ENCODE data around the gene BPIFB3.

BPIFB3 gene, protein sequence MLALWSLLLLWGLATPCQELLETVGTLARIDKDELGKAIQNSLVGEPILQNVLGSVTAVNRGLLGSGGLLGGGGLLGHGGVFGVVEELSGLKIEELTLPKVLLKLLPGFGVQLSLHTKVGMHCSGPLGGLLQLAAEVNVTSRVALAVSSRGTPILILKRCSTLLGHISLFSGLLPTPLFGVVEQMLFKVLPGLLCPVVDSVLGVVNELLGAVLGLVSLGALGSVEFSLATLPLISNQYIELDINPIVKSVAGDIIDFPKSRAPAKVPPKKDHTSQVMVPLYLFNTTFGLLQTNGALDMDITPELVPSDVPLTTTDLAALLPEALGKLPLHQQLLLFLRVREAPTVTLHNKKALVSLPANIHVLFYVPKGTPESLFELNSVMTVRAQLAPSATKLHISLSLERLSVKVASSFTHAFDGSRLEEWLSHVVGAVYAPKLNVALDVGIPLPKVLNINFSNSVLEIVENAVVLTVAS

DNA sequence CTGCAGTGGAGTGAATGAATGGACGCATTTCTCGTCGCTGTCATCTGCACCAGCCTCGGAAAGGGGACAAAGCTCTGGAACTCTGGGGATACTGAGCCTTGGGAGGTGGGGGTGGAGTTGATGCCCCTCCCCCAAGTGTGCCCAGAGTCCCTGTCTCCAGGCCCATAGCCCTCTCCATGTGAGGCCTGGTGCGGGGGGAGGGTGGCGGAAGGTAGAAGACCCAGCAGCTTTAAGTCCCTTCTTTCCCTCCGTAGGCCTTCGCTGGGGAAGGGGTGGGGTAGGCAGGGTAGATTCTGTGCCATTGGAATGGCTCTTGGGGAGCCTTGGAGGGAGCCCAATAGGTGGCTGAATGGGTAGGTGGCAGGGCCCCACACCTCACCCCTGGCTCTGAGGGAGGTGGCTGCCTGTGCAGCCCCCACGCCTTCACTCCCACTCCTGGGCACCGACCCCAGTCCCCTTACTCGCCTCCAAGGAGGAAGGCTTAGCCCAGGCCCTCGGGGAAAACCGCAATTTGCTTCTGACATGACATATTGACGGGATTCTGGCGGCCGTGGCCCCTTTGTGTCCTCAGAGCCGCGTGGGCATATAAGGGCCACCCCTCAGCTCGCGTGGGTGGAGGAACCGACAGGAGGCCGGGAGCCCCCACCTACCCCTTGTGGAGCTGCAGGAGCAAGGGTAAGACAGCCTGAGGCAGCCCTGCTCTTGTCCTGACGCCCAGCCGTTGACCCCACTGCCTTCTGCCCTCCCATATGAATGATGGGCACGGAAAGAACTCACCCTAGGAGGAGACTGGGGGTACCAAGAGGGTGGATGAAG lies at the start of gene BPIFB3:
TSS of gene BPIFB3 (plus strand) at position 613 of the 816 bp plus-strand sequence. CDS start 1,533 bp downstream, outside the sequence.
- DNase-seq (ENCODE audit: low spot score), result no peak

DNA sequence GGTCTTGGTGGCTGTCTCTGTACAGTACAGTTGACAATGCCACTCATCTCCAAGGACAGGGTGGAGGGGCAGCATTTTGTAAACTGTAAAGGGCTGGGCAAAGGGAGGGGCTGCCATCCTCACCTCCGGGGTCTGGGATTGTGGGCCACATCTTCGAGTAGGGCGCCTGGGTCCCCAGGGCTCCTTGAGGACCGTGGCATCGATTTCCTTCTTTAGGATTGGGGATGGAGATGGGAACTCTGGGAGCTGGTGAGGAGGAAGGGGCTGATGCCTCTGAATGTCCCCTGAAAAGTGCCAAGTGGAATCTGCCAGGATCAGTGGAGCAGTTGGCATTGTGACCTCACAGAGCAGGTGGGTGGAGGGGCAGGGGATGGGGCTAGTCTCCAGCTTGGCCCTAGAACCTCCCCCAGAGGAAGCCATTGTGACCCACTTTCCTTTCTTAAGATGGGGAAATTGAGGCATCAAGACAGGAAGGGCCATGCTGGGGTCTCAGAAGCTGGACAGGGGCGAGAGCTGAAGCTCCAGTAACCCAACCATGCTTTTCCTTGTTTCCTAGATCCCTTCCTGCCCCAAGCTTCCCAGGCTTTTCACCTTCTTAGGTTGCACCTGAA lies 49.5 kb upstream of the BPIFB3 start, which contains the start of gene SUN5:
TSS of gene SUN5 (minus strand) at position 293 of the 611 bp plus-strand sequence. CDS start at position 200, 93 bp downstream.
- no peak for DNase-seq (ENCODE audit: low spot score)

DNA sequence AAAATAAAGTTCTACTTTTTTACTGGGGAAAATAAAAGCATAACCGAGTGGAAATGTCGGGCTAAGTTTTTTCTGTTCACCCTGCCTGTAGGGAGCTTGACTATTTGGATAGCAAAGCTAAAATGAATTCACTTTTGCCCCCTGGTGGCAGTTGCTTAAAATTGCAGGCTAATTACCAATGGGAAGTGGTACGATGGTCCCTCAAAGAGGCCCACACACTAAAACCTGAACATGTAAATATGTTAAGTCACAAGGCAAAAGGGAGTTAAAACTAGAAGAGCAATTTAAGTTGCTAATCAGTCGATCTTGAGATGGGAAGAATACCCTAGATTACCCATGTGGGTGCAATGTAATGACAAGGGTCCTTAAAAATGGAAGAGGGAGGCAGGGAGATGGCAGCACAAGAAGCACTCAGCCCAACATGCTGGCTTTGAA lies 48.6 kb upstream of the BPIFB3 start:
- no peak for DNase-seq (ENCODE audit: low spot score)

DNA sequence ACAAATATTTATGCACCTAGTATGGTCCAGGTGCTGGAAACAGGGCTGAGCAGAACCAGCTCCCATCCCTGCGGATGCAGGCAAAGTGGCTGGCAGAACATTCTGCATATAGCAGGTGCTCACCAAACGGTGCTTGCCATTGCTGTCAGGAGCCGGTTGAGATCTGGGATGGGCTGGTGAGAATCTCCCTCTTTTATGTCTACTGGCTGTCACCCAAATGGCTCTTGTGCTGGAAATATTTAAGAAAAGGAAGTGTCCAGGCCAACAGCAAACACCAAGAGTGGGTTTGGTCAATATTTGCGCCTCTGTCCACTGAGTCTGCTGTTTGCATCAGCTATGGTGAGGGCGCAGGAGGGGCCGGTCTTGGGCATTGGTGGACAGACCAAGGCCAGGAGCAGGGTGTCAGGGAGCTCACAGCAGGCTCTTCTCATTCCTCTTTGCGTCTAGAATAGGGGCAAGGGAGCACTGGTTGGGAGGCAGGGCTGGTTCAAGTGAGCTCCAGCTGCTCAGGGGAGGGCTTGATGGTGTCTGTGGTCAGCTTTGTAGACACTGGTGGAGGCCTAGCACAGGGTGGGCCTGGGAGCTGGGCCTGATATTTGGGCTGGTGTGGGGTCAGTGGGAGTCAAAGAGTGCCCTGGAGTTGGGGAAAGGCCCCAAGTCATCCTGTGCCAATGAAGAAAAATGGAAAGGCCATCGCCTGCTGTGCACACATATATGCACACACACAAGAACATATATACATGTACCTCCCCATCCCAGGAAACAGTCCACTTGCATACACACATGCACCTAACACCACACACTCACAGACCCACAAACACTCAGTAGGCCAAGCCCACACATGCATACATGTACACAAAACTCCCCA lies 47.6 kb upstream of the BPIFB3 start:
- no peak for DNase-seq (ENCODE audit: low spot score)

DNA sequence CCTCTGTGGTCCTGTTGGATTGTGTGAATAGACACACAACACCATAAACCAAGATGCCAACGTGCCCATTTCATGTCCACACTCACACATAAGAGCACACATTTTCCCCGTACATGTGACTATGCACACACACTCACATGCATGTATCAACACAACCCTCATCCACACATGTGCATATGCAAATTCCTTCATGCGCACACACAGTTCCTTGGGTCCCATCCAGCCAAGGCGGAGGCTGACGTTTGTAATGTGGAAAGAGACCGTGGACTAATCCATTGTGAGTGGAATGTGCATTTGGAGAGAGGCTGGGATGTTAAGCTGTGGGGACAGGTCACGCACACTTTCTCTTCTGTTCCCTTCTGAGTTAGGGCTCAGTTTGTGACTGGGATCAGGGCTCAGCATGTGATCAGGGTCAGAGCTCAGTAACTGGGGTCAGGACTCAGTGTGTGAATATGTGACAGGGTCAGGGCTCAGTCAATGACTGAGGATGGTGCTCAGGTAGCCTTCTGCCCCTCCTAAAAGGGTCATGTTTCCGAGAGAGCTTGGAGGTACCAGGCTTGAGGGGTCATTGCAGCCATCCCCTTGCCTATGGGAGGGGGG lies 46.8 kb upstream of the BPIFB3 start:
- DNase-seq (ENCODE audit: low spot score), result no peak

DNA sequence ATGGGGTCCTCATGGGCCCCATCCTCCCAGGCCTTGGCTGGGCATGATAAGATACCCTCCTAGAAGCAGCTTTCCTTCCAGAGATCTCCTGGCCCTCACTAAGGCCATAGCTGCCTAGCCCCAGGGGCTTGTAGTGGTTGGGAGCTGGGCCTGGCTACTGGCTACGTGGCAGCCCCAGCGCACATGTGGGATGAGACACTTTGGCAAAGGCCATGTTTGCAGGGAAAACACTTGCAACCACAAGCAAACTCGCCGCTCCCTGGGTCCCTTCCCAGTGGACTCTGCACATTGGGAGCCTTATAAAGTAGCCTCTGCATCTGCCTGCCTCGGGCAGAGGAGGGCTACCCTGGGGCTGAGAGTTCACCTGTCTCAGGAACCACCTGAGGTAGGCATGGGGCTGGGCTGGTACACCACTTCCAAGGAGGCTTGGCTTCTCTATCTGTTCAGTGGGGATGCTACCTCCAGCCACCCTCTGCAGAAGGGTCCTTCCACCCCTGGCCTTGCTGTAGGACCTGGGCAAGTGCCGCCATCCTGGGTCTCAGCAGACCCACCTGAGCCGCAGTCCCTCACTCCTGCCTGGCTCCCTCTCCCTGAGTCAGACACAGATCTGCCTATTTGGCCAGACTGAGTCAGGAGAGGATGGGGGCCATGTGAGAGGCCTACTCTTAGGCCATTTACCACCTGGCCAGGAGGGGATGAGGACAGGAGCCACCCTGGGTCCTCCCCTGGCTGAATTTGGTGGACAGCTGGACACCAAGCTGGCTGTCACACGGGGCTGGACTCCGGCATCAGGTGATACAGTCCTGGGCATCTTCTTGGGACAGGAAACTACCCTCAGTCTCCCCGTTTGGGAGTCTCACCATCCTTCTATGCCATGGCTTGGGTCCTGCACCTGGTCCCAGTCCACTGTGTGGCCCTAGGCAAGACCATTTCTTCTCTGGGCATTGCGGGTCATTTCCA lies 46.0 kb upstream of the BPIFB3 start, which contains the start of gene BPIFB2:
TSS of gene BPIFB2 (plus strand) at position 329 of the 960 bp plus-strand sequence. CDS start 871 bp downstream, outside the sequence.
- no peak for DNase-seq (ENCODE audit: low spot score)

DNA sequence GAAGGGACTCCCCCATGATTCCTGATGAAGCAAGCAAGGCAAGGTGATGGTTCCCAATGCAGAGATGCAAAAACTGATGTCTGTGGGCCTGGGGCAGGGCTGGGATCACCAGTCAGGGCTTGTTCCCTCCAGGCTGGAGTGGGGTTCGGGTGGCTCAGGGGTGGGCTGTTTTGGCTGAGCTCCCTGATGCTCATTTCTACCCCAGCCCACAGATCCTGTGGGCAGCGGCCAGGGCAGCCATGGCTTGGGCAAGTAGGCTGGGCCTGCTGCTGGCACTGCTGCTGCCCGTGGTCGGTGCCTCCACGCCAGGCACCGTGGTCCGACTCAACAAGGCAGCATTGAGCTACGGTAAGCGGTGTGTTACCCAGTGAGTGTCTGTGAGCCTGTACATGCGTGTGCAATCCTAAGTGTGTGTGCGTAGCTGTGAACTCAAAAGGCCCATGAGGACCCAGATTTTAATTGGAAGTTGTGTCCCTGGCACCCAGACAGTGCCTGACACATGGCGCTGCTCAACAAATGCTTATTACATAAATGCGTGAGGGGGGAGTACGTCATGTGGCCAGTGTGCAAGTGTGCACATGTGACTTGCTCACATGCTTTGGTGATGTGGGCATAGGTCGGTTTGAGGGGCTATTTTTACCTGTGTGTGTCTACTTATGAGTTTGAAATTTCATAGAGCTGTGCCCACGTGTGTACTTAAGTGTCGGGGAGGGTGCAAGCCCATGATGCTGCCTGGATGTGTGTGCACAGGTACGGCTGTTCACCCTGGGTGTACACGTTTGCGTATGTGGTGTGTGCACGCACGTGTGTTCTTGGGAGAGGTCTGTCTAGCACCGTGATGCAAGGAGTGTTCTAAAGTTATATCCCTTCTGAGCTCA lies 45.1 kb upstream of the BPIFB3 start:
- DNase-seq (ENCODE audit: low spot score), result no peak

DNA sequence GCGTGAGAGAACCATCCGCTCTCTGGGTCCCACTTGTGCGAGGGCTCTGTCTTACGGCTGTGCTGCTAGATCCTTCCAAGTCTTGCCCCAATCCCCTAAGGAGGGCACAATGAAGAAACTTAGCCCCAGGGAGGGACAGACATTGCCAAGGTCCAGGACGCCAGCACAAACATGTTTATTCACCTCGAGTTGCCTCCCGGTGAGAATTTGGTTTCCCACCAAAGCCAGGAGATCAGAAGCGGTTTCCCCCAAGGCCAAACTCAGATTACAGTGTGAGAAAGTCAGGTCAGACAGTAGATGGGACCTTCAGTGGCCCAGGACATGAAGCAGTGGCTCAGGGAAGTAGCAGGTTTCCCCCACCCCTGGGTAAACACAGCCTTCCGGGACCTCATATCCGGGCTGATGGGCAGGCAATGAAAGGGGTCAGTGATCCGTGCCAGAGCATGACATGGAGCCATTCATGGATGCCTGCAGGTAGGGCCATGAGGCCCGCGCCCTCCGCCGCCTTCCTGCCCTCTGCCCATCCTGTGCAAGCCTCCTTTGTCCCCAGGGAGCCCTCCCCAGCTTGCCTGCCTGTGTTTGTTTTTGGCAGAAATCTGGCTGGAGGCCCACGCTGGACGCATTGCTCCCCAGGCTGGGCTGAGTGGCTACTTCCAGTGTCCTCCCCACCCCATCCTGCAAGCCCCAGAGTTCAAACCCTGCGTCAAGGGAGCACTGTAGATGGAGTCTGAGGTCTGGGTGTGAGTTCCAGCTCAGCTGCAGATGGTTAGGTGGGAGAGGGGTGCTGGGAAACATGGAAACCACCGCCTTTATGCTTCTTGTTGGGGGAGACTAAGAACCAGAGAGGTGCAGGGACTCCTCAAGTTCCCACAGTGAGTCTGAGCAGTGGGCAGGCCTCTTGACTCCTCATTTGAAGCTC lies 44.2 kb upstream of the BPIFB3 start:
- DNase-seq (ENCODE audit: low spot score), result no peak

DNA sequence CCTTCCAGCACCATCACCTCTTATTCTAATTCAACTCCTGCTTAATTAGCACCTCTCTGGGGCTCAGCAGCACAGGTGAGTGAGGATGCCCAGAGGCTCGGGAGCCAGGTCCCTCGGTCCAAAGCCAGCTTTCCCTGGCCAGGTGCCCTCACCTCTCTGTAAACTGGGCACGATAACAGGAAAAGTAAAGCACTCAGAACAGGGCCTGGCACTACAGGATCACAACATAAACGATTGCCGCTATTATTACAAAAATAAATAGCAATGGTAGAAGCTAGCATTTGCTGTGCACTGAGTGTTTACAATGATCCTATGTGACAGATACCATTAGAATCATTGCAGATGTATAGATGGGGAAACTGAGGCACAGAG lies 43.6 kb upstream of the BPIFB3 start:
- DNase-seq (ENCODE audit: low spot score), result no peak

DNA sequence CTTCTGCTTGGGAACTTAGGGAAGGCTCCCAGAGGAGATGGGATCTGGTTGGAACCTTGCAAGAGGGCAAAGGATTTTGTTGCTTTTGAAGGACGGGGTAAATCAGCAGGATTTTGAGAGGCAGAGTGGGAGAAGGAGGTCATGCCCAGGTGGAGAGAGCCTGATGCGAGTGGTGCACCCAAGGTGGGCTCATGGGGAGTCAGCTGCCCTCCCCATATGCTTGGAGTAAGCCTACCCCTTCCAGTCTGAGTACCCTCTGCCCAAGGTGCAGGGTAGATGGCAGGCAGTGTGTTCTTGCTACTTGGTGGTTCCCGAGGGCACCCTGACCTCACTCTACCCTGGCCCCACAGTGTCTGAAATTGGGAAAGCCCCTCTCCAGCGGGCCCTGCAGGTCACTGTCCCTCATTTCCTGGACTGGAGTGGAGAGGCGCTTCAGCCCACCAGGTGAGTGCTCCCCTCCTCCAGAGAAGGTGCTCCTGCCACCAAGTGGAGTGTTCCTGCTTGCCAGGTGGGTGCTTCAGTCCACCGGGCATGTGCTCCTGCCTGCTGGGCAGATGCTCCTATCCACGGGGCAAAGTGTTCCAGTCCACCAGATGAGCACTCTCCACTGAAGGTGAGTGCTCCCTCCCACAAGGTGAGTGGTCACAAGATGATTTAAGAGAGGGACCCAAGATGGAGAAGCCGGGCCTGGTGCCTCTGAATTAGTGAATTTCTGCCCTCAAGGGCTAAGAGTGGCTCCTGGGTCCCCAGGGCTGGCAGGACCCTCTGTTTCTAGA lies 42.8 kb upstream of the BPIFB3 start:
- DNase-seq (ENCODE audit: low spot score), result no peak

DNA sequence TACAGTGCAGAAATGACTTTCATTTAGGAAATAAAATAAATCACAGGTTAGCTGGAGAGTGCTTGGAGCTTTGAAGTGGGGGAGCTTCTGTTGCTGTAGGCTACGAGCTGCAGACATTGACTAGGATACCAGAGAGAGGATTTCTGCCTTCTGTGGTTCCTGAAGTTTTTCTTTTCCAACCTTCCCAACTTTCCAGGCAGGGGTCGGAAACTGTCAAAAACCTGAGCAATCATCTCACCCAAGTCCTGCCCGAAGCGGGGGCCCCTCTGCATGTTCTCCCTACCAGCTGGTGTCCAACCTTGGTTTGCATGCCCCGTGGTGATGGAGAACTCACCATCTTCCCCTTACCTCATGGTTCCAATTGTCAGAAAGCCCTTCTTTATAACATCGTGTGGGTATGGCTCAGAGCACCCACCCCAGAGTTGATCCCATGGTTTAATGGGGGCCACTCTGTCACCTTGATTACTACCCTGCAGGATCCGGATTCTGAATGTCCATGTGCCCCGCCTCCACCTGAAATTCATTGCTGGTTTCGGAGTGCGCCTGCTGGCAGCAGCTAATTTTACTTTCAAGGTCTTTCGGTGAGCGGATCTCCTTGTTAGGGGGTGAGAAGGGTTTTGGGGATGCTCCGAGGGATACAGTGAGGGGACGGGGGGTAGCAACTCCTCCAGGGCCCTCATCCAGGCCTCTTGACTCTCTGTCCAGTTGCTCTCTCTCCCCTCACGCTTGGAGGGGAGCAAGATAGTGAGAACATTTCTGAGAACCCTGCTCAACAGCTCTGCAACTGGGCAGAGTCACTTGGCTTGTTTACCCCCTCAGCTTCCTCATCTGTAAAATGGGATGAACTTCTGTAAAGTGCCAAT lies 41.1 kb upstream of the BPIFB3 start:
- DNase-seq (ENCODE audit: low spot score), result no peak

DNA sequence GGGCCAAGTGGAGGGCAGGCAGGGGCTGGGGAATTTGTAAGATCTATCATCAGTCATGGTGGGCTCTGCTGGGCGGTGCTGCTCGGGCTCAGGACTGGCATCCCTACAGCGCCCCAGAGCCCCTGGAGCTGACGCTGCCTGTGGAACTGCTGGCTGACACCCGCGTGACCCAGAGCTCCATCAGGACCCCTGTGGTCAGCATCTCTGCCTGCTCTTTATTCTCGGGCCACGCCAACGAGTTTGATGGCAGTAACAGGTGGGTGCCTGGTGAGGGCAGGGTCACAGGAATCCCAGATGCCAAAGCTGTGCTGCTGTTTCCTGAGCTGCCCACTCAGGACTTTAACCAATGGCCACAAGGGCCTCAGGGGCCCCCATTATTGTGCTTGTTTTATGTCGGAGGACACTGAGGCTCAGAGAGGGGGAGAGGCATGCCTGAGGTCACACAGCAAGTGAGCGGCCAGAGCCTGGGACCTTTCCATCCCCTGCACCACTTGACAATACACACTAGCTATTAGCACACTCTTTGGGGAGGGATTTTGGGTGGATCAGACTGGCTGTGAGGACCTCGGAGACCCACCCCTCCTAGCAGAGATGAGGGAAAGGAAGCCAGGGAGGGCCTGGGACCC lies 39.9 kb upstream of the BPIFB3 start:
- DNase-seq (ENCODE audit: low spot score), result no peak

DNA sequence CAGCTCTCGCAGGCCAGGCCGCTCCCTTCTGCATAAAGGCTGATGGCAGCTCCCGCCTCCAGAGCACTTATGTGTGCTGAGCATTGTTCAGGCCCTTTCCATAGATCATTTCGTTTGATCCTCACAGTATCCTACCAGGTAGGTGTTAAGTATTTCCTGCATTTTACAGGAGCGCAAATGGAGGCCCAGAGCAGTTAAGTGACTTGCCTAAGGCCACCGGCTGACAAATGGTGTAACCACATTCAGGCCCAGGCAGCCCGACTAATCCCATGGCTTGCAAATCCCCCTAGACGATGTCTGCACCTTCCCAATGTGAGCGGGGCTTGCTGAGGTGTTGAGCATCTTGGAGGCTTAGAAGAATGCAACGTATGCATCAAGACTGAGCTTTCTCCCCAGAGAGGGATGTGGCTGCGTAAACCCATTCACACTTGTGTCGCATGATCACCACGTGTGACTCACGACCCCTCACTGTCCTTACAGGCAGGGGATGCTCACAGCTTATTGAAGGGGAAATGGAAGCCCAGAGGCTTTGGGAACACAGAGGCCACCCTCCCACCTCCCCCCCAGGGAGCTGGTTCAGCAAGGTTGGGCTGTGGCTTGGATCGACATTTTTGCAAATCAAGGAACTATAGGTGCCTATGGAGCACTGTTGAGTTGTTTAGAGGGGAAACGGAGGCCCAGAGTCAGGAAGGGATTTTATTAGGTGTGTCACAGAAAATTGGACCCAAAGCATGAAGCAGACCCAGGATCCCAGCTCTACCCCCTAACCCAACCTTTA lies 39.2 kb upstream of the BPIFB3 start:
- DNase-seq (ENCODE audit: low spot score), result no peak

DNA sequence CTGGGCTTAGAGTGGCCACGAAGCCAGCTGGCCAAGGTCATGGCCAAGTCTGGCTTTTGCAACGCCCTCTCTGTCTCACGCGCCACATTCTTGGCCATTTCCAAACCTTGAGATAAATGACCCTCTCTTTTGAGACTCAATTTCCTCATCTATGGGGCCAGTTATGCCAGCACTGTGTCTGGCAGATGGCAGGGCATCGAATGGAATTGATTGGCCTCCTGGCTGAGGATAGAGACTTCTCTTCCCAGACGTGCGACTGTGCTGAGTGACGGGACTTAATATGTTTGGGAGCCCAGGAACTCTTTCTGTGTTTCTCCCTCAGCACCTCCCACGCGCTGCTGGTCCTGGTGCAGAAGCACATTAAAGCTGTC lies 38.6 kb upstream of the BPIFB3 start:
- no peak for DNase-seq (ENCODE audit: low spot score)
